ENCODE measurements around the gene CLUH.
"Not testable (repeated sequence)": the region's sequence is repeated elsewhere in the genome, so short reads cannot be mapped to it uniquely, and the experiment has no call there.

CLUH gene

DNA sequence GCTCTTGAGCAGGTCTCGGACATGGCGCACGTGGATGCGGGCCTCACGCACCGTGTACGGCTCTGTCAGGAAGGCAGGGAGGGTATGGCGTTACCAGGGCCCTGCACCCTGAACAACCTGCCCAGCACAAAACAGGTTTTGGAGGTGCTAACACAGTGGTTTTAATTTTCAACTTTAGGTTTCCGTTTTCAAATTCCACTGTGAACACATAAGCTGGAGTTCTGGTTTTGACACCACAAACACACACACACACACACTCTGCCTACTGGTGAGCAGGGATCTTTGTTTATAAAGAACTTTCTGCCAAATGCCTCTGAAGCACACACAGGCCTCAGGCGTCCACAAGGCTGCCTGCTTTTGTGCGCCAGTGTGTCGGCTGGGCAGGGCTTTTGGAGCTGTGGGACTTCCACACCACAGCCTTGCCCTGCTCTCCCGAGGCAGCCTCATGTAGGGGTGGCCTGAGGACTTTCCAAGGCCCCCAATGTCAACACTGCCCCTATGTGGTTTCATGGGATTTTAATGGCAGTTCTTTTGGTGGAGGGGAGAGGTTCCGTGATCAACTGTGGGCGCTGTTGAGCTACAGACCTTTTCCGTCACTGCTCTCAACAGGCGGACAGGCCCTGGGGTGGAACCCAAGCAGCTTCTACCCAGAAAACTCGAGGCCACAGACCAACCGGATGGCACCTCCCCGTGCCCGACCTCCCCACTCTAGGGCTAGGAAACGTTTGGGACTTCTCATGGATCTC, 9.4 kb downstream of the CLUH start:
- no peak for DNase-seq (ENCODE audit: low read depth in 3 of 3)

DNA sequence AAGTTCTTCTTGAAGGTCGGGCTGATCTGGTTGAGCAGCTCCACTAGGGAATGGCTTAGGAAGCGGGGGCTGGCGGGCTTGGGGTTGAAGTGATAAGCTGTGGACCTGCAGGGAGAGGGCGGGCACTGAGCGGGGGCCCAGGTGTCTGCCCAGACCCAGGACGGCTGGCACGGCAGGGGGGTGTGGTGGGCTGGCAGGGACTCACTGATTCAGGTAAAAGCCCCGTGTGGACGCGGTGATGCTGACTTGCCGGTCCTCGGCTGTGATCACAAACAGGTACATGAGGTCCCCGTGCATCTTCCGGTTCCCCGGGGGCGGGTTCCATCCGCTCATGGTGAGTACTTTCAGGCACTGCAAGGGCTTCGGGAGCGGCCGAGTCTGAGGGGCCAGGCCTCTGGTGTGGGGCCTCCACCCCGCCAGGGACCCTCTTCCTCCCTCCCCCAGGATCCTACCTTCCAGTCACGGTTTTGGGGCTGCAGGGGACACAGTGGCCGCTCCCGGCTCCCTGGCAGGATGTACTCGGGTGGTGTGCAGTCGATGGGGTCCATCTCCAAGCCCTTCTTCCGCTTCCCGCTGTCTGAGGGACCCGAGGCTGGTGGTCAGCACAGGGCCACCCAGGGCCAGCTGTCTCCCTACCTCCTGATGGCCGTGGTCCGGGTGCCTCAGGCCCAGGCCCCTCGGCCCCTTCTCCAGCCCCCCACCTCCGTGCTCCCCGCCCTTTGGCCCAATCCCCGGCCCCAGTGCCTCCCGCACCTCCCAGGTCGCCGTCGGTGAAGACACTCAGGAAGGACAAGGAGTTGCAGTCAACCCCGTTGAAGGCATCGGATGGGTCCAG, 10.2 kb downstream of the CLUH start:
- no peak for DNase-seq (ENCODE audit: low read depth in 3 of 3)

DNA sequence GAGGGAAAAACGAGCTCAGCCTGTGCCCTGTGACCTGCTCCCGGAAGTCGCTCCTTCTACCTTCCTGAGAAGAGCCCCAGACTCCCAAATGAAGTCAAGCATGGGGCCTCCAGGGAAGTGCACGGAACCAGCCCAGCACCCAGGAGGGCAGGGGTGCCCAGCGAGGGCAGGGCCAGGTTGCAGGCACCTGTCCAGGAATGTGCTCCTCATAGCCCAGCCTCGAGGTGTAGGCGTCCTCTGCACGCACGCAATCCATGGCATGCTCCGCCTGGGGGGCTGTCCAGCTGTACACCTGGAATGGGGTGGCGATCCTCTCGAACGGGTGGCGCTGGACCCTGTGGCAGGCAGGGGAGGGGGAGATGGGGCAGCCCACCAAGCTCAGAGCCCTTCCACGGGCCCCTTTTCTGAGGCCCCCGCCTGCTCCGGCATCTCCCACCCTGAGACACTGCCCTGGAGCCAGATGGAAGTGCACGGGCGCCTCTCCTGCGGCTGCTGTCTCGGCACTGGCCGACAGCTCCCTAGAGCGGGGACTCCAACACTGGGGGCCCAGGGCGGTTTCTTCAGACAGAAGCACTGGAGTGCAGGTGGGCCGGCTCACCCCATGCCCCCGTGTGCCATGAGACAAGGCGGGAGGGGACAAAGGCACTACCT, 10.9 kb downstream of the CLUH start:
- no peak for DNase-seq (ENCODE audit: low read depth in 3 of 3)

DNA sequence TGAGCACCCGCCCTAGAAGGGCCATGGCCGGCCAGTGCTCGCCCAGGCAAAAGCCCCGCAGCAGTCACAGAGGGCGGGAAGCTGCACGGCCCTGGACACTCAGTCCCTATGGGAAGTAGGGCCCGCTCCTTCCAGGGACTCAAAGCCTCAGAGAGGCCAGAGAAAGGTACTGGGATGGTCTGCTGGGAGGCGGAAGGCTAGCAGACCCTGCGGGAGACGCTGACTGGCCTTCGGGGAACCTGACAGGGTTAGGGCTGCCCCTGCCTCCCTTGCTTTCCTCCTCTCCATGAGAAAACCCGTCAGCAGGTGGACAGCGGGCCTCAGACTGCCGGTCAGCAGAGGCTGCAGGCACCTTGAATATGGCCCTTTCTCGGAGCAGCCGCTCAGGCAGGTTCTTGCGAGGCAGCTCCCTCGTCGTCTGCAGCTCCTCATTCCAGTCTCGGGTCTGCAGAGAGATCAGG, 11.5 kb downstream of the CLUH start:
- DNase-seq (ENCODE audit: low read depth in 3 of 3), result no peak

DNA sequence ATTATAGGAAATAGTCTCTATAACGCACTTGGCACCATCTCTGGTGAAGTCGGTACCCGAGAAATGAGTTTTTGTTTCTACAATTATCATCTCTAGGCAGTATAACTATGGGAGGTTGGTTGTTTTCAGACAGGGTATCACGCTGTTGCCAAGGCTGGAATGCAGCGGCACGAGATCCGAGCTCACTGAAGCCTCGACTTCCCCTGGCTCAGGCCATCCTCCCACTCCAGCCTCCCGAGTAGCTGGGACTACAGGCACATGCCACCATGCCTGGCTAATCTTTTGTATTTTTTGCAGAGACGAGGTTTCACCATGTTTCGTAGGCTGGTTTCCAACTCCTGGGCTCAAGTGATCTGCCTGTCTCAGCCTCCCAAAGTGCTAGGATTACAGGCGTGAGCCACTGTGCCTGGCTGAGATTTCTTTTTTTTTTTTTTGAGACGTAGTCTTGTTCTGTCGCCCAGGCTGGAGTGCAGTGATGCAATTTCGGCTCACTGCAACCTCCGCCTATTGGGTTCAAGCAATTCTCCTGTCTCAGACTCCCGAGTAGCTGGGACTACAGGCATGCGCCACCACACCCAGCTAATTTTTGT, 12.3 kb downstream of the CLUH start:
- not testable (repeated sequence) for DNase-seq (ENCODE audit: low read depth in 3 of 3)

DNA sequence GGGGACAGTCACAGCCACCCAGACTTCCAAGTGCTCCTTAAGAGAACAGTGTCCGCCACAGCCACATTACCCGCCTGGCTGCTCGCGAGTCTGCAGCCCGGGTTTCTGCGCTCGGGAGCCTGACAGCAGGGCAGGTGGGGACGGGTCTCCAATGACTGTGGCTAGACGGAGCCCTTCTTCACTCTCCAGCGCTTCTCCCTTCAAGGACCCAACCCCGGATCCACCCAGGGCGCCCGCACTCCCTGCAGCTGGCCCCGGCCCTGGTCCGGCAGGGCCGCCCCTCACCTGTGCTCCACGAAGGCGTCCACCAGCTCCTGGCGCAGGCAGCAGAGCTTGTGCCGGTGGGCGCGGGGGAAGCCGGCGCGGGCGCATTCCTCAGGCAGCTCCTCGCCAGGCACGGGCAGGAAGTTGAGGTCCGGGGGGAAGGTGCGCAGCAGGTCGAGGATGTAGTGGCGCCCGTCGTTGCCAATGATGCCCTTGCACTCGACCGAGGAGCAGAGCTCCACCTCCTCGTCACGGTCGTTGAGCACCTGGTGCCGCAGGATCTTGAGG, 13.9 kb downstream of the CLUH start:
- no peak for DNase-seq (ENCODE audit: low read depth in 3 of 3)

DNA sequence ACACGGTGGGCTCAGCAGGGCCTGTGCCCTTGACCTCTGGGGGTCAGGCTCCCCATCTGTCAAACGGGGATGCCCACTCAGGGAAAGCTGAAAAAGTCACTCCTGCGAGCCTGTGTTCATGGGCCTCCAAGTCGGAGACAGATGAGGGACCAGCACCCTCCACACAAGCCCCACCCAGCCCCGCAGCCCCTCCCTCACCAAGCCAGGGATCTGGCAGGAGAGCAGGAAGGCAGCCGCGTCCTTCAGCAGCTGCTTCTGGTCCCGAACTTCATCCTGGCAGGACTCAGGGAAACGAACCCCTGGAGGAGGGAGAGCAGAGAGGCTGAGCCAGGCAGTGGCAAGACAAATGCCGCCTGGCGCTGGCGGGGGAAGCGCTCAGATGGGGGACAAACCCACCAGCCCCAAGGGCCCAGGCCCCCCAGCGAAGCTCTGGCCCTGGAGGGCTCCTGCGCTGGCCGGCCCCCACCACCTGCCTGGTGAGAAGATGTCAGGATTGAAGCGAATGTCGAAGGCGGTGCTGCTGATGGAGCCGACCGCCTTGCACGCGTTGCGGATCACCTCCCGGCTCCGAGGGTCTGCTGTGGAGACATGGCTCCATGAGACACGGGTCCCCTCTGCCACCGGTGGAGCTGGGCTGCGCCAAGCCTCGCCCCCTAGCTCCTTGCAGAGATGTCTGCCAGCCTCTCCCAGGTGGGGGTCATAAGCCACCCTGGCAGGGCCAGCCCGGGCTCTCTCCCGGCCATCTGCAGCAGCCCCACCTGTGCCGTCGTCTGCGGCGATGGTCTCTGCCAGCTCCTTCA, 15.4 kb downstream of the CLUH start:
- no peak for DNase-seq (ENCODE audit: low read depth in 3 of 3)

DNA sequence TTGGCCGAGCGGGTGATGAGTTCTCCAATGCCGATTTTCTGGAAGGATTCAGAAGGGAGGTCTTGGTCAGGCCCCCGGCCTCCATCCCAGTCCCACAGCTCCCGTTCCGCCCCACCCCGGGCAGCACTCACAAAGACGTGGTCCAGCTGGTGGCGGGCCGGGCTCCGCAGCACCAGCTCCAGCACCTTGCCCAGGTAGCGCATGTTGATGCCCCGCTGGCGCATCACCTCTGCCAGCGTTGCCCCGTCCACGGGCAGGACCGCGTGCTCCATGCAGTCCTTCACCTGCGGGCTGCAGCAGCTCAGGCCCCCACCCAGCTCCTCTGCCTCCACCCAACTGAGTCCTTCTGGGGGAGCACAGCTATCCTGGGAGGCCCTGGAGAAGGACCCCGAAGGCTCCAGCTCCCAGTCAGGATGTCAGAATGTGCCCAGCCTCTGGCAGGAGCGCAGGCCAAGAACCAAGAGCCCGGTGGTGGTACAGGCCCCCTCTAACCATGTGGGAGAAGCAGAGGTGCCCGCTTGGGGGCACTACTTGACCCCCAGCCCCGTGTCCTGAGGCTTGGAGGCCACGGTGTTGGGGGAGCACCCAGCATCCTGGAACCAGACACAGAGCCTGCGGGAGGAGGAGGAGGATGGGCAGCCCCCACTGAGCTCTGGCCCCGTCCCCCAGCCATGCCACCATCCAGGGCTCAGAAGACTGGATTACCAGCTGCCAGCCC, 16.2 kb downstream of the CLUH start:
- DNase-seq (ENCODE audit: low read depth in 3 of 3), result no peak

DNA sequence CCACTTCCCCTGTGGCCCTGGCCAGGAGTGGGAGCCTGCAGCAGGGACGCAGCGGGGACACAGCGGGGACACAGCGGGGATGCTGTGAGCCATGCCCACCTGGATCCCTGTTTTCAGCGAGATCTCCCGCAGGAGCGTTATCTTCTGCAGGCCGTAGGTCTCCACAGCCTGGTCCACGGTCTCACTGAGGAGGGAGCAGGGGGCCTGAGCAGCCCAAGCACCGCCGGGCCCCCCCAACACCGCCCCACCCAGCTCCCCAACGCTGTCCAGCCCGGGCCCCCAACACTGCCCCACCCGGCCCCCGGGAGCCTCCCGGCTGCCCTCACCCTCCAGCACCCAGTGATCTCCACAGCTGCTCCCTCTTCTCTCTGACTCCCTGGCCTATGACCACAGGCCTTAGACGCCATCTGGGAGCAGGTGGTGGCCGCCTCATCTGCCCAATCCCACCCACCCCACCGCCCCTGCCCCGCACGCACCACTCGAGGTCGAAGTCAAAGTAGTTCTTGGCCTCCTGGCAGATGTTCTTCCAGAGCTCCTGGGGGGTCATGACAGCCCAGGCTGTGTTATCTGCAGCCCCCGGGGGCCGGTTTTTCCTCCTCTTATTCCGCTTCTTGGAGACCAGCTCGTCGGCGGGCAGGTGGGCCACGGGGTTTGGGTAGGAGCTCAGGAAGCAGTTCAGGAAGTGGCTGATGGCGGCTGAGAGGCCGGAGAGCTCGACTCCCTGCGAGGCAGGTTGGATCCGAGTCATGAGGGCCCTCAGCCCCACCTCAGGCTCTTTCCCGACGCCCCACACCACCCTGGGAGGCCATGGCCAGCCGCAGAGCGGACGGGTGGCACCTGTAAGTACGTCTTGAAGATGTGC, 17.0 kb downstream of the CLUH start:
- DNase-seq (ENCODE audit: low read depth in 3 of 3), result no peak

DNA sequence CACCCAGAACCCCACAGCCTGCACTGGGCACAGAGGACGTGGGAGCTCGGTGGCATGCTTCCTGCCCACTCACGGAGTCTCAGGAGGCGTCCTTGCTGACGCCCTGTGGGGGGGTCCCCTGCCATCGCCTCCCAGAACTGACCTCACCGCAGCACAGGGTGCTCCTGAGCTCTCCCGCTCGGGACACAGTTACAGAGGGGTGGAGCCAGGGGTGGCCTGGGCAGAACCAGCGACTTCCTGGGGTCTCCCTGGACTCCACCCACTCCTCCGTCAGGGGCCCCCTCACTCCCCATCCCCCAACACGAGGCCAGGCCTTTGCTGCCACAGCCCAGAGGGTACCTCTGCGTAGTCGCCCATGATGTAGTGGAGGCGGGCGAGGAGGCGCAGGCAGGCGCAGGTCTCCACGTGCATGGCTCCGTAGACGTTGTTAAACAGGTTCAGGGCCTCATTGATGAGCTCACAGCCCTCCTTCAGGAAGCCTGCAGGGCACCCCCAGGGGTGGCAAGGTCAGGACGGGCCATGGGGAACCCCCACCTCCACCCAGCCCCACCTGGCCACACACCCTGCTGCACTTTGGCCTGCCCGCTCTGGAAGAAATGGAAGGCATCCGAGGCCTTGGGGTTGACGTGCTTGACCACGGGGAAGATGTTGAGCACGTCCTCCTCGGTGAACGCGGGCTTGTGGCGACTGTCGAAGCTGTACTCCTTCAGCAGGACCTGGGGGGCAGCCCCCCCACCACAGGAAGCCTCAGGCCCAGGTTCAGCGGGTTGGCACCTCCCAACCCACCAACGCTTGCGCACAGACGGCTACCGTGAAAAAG, 17.8 kb downstream of the CLUH start:
- DNase-seq (ENCODE audit: low read depth in 3 of 3), result no peak

DNA sequence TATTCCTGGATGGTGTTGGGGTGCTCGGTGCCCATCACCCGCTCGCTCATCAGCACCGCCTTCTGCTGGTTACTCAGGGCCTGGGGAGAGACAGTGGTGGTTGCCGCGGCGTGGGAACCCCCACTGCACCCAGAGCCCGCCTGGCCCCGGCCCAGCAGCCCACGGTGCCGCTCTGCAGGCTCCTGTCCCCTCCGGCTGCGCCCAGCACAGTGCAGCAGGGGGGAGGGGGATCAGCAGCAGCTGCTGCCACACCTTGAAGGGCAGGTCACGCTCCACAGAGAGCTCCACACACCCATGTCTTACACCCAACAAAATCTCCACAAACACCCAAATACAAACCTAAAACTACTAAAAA, 18.8 kb downstream of the CLUH start:
- DNase-seq (ENCODE audit: low read depth in 3 of 3), result no peak

DNA sequence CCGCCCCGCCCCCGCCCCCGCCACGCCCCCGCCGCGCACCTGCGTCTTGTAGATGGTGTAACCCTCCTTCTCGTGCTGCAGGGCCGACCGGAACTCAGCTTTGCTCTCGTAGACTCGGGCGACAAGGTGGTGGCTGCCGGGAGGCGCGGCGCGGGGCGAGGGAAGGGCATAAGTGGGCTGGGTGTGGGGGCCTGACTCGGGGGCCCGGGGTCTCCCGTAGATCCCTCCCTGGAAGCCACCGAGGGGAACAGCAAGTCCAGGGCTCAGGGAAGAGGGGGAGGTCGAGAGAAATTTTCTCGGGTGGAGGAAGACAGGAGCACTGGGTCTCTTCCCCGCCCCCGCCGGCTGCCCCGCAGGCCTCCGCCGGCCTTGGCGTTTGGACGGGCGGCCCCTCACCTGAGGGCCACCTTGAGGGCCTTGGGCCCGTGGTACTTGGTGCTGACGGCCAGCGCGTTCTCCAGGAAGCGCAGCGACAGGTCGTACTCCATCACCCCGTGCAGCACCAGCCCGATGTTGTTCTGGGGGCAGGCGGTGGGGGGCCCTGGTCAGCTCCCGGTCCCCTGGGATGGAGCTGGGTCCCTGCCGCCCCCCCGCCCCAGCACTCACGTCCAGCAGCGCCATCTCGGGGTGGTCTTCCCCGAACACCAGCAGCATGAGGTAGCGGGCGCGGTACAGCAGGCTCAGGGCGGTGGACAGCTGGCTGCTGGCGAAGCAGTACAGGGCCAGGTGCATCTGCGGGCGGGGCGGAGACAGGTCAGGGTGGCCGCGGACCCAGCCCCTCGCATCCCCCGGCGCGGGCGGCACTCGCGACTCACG, 19.4 kb downstream of the CLUH start:
- no peak for DNase-seq (ENCODE audit: low read depth in 3 of 3)

DNA sequence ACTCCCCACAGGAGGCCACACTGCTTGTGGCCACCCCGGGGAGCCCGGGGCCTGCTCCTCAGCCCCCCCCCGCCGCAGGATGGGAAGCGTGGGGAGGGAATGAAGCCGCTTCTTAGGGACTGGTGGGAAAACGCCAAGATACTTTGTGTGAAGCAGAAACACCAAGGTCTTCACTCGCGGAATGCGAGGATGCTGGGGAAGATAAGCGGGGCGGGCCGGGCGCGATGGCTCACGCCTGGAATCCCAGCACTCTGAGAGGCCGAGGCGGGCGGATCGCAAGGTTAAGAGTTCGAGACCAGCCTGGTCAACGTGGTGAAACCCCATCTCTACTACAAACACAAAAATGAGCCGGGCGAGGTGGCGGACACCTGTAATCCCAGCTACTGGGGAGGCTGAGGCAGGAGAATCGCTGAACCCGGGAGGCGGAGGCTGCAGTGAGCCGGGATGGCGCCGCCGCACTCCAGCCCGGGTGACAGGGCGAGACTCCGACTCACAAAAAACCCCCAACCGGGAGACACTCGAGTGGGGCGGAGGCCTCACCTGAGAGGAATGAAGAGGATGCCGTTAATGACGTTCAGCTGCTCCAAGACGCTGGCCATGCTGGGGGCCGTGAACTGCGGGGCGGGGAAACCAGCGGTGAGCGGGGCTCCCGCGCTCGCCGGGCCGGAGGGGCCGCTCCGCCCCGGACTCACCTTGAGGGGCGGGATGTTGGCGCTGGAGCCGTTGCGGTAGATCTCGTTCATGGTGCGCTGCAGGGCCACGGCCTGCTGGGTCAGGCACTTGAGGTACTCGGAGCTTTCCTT, 20.3 kb downstream of the CLUH start:
- DNase-seq (ENCODE audit: low read depth in 3 of 3), result no peak

DNA sequence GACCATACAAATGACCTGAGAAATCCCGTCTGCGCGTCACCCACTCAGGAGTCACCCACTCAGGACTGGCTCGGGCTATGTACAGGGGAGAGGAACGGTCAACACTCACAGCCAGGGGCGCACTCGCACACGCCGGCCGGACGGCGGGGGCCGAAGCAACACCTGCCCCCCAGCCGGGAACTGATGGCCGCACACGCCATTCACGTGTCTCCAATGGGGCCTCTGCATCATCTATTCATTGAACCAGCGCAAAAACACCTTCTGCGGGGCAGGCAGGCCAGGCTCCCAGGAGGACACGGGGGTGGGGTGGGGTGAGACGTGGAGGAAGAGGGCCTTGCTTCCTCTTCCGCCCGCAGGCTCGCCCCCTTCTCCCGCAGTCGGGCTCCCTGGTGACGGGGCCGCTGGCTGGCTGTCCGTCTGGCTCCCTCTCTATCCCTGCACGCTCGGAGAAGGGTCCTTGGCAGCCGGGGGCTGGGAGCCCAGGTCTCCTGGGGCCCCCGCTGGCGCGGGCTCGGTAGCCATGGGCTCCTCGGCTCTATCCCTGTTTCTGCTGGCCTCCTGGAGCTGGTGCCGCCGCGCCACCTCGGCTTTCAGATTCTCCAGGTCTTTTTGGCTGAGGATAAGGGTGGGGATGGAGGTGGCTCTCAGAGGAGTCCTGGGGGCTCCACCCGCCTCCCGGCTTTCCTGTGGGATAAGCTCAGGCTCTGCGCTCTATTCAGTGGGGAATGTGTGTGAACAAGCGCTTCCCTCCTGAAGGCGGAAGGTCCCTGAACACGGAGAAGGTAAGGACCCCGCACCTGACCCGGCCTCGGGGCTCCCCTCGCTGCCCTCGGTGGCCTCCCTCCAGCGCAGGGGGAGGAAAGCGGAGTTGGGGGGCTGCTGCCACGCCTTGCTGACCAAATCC, 21.1 kb downstream of the CLUH start:
- no peak for DNase-seq (ENCODE audit: low read depth in 3 of 3)

DNA sequence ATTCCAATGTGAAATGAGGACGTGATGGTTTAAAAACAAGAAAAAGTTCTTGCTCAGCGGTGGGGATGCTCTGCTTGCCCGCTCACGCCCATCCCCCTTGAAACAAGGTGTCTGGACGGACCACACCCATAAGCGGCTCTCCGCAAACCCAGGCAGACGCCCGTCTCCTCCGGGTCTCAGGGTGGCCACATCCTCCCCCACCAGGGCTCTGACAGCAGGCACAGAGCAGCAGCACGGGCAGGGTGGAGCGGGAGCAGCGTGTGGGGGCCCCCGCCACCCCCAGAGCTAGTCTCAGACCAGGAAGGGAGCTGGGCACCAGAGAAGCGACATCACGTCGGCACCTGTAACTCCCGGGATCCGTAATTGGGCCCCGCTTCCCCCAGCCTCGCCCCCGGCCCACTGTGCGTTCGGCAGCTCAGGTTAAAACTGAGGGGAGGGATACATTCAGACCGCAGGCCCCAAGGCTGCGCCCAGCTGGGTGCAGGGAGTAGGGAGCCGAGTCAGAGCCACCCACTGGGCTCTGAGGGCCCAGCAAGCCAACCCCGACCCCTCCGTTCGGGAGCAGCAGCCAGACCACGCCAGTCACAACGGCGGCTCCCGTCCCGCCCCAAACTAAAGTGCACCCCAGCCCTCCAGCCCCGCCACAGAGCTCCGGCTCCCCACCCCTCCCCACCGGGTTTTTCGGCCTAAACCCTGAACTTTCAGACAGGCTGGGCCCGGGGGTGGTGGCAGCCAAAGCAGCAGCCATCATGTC, 22.0 kb downstream of the CLUH start:
- DNase-seq (ENCODE audit: low read depth in 3 of 3), result no peak

All from stimulated activated CD4-positive, alpha-beta T cell treated with anti-CD3 and anti-CD28 coated beads, TNF-alpha, amount 100 ng/mL, for 48 hours (primary cell).